IPS DF 19.7 (cell line): ENCODE measurements around the gene ELOVL5.
"Not testable (repeated sequence)": the region's sequence is repeated elsewhere in the genome, so short reads cannot be mapped to it uniquely, and the experiment has no call there.

Source experiments
- DNase-seq: peaks from one replicate; pipeline ENCODE4 v3.0.0-alpha.2; 2013; ENCODE audit warnings: low read depth, low spot score

ELOVL5 gene

GRCh38 chr6:53305506-53306005 is 43.2 kb downstream of the ELOVL5 start:
- not testable (repeated sequence) for DNase-seq

DNA sequence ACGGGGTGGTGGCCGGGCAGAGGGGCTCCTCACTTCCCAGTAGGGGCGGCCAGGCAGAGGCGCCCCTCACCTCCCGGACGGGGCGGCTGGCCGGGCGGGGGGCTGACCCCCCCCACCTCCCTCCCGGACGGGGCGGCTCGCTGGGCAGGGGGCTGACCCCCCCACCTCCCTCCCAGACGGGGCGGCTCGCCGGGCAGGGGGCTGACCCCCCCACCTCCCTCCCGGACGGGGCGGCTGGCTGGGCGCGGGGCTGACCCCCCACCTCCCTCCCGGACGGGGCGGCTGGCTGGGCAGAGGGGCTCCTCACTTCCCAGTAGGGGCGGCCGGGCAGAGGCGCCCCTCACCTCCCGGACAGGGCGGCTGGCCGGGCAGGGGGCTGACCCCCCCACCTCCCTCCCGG is 43.8 kb downstream of the ELOVL5 start:
- DNase-seq, result not testable (repeated sequence)

DNA sequence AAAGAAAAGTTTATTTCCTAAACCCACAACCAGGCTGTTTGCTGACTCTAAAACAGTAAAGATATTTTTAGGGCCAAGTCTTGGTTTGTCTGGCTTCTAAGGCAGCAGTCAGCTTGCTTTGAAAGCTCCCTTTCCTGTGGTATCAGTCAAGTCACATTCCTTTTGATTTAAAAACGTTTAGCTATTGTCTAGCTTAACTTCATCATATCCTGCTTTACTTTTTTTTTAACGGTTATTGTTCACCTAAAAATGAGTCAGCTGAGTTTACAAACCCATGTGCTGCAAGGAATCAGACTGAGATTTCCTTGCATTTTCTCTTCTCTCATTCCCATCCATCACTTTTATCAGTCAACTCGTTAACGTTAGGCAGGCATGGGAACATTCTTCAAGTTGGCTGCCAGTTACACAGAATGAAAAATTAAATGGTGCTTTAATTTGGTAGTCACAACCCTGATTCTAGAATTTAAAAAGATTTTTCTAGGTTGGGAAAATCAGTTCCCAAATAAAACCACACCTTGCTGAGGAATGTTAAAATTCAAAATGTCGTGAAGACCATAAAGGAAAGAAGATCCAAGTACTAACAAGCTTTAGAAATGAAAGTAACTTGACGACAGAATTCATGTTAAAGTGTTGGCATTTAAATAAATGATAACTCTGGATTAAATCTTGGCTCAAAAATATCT is 45.9 kb downstream of the ELOVL5 start:
- DNase-seq, result no peak

DNA sequence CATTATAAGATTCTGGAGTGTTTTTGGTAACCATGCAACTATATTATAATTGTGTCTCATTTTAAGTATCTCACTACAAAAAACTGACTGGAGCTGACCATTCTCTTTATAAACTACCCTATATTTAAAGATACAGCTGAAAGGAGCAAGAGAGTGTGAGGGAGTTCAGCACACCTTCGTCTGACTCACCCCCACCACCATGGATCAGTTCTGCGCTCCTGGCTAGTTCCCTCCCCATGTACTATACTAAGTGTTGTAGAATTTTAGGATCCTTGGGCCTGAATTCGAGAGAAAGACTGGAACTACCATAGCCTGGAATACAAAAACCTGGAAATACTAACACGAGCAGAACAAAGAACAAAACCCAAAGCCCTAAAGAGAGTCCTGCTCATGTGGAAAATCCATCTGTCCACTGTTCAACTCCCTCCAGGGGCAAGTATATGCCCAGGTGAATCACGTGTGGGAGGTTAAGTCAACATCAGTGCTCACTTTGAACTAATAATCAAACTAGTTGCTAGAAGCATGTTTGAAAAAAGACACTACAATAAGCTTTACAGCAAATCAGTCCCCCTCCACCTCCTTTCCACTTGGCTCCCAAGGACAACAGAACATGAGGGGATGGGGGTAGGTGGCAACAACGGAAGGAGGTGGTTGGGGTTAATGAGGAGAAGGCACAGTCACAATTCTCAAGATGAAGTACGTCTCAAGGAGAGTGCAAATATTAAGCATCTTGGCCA is 46.8 kb downstream of the ELOVL5 start:
- DNase-seq, result no peak

- DNase-seq, result no peak
Observed at GRCh38 chr6:53300656-53301551, 47.8 kb downstream of the ELOVL5 start.

- no peak for DNase-seq
Observed at GRCh38 chr6:53299331-53300005, 49.3 kb downstream of the ELOVL5 start.

GRCh38 chr6:53297004-53297403 is 51.7 kb downstream of the ELOVL5 start:
- no peak for DNase-seq

DNA sequence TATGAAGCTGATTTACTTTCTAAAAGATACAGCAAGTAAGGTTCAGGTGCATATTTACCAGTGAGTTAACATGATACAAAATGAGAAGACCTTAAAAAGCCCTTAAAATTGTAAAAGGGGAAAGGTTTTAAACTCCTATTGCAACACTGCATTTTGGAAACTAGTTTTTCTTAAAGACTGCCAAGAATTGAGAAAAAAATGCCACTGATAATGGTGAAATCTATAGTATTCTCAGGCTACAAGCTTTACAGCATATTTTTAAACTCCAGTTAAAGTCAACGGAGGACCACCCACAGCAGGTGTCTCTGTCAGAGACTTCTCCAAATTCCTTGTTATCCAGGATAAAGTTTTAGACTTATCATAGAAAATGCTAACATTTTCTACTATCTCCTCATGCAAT is 53.6 kb downstream of the ELOVL5 start:
- DNase-seq, result no peak

- no peak for DNase-seq
Observed at GRCh38 chr6:53294611-53295010, 54.1 kb downstream of the ELOVL5 start.

GRCh38 chr6:53294095-53294494 is 54.7 kb downstream of the ELOVL5 start:
- DNase-seq, result no peak

DNA sequence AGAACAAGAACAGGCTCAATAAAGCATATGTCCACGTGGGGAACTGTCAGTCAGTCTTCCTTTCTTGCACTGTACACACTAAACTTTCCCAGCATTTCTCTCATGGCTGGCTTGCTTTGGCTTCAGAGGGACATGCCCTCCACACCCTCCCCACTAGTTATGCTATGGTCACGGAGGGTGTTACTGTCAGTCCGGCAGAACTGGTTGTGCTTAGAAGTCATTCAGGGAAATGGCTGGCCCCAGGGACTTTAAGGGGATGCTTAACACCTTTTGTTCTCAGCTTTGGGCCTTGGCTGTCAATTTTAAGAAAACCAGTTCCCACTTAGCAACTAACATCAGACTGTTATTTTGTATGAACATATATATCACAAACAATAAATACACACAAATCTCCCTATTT is 55.1 kb downstream of the ELOVL5 start:
- no peak for DNase-seq

DNA sequence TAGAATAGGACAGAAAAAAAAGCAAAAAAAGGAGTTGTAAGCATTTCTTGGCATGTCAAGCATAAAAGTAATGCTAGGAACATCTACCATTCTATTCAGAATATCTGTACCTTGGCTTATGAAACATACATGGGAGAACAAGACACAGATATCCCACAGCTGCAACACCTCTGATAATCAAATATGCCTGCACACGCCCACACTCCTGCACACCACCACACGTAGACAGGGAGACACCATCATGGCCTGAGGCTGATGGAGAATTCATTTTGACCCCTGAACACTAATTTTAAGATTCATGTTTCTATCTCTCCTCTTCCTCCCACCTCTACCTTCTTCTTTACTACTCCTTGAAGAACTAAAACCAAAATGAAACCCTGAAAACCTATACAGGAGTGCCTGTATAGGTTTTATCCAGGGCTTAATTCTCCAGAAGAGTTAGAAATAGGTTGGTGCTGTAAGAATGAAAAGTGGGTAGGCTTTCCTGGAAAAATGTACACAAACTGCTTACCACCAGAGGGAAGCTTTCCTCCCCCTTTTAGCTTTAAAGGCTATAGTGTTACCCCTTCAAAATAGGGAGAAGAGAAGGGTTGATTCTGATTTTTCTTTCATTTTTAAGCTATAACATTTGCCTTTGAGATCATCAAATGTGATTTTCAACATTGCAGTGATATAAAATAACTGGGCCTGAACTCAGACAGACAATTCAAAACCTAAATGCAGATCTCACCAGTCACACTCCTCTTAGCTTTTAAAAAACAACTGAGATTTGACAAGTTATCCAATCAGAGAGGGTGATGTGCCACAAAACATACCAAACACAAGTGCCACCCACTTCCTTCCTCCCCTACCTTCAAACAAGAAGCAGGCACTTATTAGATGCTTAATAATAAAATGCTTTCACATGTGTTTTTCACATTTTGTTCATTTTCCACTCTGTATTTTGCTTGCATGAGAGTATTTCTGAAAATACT is 57.9 kb downstream of the ELOVL5 start:
- no peak for DNase-seq

- peak; percentile 28 for DNase-seq
Observed at GRCh38 chr6:53287336-53288225, 61.2 kb downstream of the ELOVL5 start.

DNA sequence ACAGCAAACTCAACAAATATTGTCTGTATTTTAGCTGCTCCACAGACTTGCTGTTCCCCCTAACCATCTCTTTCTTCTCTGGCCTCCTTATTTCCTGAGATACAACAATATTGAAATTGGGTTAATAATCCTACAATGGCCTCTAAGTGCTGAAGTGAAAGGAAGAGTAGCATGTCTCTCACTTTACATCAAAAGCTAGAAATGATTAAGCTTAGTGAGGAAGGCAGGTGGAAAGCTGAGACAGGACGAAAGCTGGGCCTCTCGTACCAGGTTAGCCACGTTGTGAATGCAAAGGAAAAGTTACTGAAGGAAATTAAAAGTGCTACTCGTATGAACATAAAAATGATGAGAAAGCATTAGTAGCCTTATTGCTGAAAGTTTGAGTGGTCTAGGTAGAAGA is 63.8 kb downstream of the ELOVL5 start:
- no peak for DNase-seq

DNA sequence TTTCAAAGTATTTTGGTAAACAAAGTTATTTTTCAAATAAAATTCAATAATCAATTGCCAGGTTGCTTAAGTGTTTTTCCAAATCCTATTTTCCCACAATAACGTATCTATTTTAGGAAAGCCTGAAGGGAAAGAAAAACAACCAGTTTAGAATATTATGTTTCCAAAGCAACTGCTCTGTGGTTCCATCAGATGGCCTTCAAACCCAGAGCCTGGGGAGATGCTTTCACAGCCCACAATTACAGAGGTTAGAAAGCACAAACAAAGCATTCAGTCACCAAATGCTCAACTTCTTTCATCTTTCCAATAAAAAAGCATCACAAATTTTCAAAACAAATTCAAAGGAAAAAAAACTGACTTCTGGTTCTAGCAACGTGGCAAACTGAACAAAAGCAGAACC is 66.0 kb downstream of the ELOVL5 start:
- DNase-seq, result no peak

DNA sequence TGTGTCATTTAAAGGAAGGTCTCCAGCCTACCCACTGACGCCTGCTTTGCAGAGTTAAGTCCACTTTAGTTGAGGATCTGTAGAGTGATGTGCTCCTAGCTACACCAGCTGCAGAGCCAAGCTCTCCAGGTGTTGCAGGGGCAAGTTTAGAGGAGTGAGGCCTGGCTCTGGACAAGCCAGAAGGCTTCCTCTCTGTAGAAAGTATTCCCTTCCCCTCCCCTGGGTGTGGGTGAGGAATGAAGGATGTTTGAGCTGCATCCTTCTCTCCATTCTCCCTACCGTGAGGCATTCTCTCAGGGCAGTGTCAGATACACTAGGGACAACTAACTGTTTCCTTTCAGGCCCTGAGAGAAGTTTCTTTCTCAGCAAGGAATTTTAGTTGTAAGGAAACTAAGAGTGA is 66.5 kb downstream of the ELOVL5 start:
- DNase-seq, result no peak

- DNase-seq, result no peak
Observed at GRCh38 chr6:53281518-53282215, 67.1 kb downstream of the ELOVL5 start.

DNA sequence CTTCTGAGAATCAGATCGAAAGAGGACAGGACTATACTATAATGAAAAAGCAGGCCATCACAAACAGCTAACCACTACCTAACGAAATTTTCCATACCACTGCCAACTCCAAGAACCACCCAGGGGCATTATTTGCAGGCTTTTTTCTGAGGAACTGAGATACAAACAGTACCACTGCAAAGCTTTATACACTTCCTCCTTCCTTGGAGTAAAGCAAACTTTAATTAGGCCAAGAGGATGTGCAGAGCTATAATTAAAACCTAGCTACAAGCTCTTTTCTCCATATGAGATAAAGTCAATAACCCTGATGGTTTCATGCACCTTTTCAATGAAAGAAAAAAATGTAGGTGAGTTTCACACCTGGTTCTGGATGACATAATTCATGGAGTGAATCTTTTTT is 68.5 kb downstream of the ELOVL5 start:
- DNase-seq, result no peak

DNA sequence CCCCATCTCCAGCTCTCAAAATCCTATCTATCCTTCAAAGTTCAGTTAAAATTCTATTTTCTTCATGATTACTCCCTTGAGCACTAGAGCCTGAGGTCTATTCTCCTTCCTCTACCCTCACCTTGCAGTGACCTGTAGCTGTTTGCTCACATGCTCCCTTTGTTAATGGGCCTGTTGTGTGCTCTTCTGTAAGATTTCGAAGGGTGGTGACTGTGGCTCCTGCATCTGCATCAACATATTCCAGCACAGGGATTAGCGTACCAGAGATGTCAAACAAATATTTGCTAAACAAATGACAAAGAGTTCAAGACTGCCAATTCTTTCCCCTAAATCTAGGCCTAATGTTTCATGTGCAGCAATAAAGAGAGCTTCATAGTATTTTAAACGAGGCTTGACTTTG is 69.5 kb downstream of the ELOVL5 start:
- no peak for DNase-seq
